ENCODE results near the gene TRMT44. TPM values are rescaled to one million over a fixed set of nuclear protein-coding genes. Genes with fewer than 3 reads are reported as not detected.

TRMT44 gene
- total and polyA plus RNA-seq, 2 of the 4 experiments (the other 2 are of a cell fraction), result 7.3 to 8.1 TPM

- peaks cover 7% of the 10 kb centered on the region for H3K27me3 ChIP-seq (ENCODE audit: control insufficient read depth, insufficient read depth, low read length)
- ChIA-PET POLR2A (ENCODE audit: unreplicated experiment) (no interaction called here), CTCF (no interaction called here)
- in situ Hi-C loops (cut with MboI; ENCODE audit: low sequenced_read_pairs), result no loop called here
- no peaks in the 10 kb centered on the region for H4K20me1 ChIP-seq (ENCODE audit: insufficient read depth, low read length)
- WGBS, 2 experiments (ENCODE audit: extremely low coverage in 2 of 2, insufficient read length in 1 of 2), result no CpG with 5 or more reads among the region's 3 CpGs
- H3K36me3 ChIP-seq (ENCODE audit: control insufficient read depth, insufficient read depth, low read length), result no peaks in the 10 kb centered on the region
- intact Hi-C loops (cut with micrococcal nuclease), result no loop called here
- TF ChIP-seq CEBPB (IDR thresholded peaks at IDR 0.05; ENCODE audit: low read depth, low read length), result no peak
- TF ChIP-seq RFX5 (IDR thresholded peaks at IDR 0.05; ENCODE audit: low read depth, low read length), result no peak
- no peak for TF ChIP-seq MAFK (IDR thresholded peaks at IDR 0.05; ENCODE audit: low read depth, low read length)
- no peak for TF ChIP-seq RAD21 (IDR thresholded peaks at IDR 0.05; ENCODE audit: low read length)
- TF ChIP-seq CTCF (conservative IDR thresholded peaks at IDR 0.05; ENCODE audit: low read depth, low read length), result no peak
- H3K4me2 ChIP-seq (ENCODE audit: low read depth, low read length), result no peak overlapping the region
- no peak for DNase-seq
- no peaks in the 10 kb centered on the region for H3K4me1 ChIP-seq (ENCODE audit: control insufficient read depth, insufficient read depth, low read length)
- H3K4me3 ChIP-seq (ENCODE audit: insufficient read depth, low read depth, low read length), result no peak overlapping the region
- no peak overlapping the region for H2BK120ac ChIP-seq (ENCODE audit: low read depth, low read length)
- H2AK5ac ChIP-seq (ENCODE audit: low read depth, low read length), result no peak overlapping the region
- no peak overlapping the region for H4K91ac ChIP-seq (ENCODE audit: insufficient read depth, low read depth, low read length)
- no peak overlapping the region for H3K56ac ChIP-seq (ENCODE audit: extremely low read depth, insufficient read depth, low read length)
- H3K79me1 ChIP-seq (ENCODE audit: low read depth in 1 of 2, low read length in 2 of 2), result no peaks in the 10 kb centered on the region
- no peak overlapping the region for H4K5ac ChIP-seq (ENCODE audit: low read depth, low read length)
- no peak overlapping the region for H3K4ac ChIP-seq (ENCODE audit: low read depth, low read length)
- peaks cover 7% of the 10 kb centered on the region; the same call in 1 of the 2 replicates for H3K9me3 ChIP-seq (ENCODE audit: control insufficient read depth, insufficient read depth, low read length)
- no peak overlapping the region for H2AFZ ChIP-seq (replicated peaks; ENCODE audit: low read length, poor library complexity)
- H3K23ac ChIP-seq (ENCODE audit: low read depth, low read length), result no peak overlapping the region
- H2AK9ac ChIP-seq (replicated peaks; ENCODE audit: low read depth, low read length, poor library complexity), result no peak overlapping the region
- H3K14ac ChIP-seq (replicated peaks; ENCODE audit: low read depth, low read length), result no peak overlapping the region
- no TSS peak for BruUV-seq (replicated peaks)
- dilution Hi-C loops (cut with HindIII; ENCODE audit: low sequenced_read_pairs, unreplicated experiment), result no loop called here
- ATAC-seq (ENCODE audit: low read depth), result no peak
- H2BK20ac ChIP-seq (ENCODE audit: low read depth, low read length), result no peak overlapping the region
- no peak overlapping the region for H3K18ac ChIP-seq (ENCODE audit: low read depth, low read length)
- H3K9me1 ChIP-seq (ENCODE audit: insufficient read depth, low read length), result no peaks in the 10 kb centered on the region
- H4K8ac ChIP-seq (ENCODE audit: low read depth in 2 of 2, low read length in 2 of 2), result no peak overlapping the region
- H2BK5ac ChIP-seq (ENCODE audit: low read depth, low read length, poor library complexity, severe bottlenecking), result no peak overlapping the region
- no peak overlapping the region for H3K27ac ChIP-seq (ENCODE audit: insufficient read depth, low read length)
- no peak overlapping the region for H3K9ac ChIP-seq (ENCODE audit: low read depth, low read length)
- no peak overlapping the region for H2BK15ac ChIP-seq (ENCODE audit: low read depth, low read length)
Observed at GRCh38 chr4:8495803-8496202, 55.2 kb downstream of the TRMT44 start.
